ENCODE data around the gene CCNI.
"Not testable (repeated sequence)": the region's sequence is repeated elsewhere in the genome, so short reads cannot be mapped to it uniquely, and the experiment has no call there.

Gene CCNI

DNA sequence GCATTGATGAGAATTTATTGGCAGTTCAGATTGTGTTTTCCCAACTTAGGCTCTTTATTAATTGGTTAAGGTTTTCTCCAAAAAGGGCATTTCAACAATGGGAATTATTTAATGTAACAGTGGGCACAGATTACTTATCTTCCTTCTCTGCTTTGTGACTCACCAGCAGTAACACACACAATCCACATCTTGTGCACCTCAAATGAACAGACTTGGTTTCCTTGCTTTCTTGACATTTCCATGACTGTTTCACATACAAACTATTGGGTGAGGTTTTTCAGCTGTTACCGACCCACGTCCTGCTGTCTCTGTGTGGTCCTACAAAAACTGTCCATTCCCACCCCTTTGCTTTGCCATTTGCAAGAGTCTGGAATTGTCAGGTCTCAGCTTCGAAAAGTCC is 38.1 kb downstream of the CCNI start:
- no peak for FAIRE-seq

DNA sequence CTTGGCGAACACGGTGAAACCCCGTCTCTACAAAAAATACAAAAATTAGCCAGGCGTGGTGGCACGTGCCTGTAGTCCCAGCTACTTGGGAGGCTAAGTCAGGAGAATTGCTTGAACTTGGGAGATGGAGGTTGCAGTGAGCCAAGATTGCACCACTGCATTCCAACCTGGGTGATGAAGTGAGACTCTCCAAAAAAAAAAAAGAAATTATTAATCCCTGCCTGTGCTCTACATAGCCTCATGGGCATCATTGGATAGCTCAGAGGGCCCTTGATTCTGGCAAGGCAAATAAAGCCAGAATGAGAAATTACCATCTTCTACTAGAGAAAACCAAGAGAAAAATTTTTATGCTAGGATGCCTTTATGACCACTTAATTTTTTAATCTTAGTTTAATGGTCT is 38.6 kb downstream of the CCNI start:
- not testable (repeated sequence) for FAIRE-seq

GRCh38 chr4:77036206-77036605 is 39.6 kb downstream of the CCNI start:
- FAIRE-seq = no peak

DNA sequence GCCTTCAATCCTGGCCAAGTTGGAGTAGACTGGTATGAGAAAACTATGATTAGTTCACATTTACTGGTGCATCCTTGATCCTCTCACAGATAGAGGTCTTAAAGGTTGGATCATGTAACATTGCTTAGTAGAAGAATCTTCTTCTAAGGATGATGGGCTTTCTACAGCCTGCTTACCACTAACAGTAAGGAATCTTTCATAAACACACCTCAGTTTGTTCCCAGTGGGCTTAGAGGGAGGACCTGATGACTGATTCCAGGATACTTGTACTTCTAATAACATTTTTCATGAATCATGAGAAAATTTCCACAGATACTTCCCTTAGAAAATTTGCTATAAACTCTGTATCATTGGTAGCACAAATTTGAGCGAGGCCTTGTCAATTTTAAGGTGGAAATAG is 40.6 kb downstream of the CCNI start:
- FAIRE-seq = no peak

DNA sequence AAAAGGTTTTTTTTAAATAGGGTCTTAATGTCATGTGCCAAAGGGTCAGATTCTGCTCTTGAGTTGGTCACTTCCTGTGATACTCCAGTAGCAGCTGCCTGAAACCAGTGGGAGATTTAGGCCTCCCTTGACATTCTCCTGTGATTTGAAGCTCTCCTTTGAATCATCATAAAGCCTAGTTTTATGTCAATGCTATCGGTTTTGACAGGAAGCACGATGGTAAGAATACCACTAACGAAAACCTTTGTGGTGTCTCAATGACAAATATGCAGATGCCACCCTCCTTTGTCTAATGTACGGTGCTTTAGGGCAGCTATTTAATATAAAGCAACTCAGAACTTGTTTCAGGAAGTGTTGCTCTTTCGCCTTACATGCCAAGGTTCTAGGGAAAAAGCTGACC is 44.2 kb downstream of the CCNI start:
- no peak for FAIRE-seq

DNA sequence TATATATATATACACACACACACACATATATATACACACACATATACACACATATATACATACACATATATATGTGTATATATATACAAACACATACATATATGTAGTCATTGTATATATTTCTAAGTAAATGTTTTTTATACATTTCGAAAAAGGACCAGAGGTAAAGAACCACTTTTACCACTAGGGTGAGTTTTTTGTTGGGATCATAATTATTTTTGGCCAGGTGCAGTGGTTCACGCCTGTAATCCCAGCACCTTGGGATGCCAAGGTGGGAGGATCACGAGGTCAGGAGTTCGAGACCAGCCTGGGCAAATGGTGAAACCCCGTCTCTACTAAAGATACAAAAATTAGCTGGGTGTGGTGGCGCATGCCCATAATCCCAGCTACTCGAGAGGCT is 46.0 kb downstream of the CCNI start:
- not testable (repeated sequence) for FAIRE-seq

DNA sequence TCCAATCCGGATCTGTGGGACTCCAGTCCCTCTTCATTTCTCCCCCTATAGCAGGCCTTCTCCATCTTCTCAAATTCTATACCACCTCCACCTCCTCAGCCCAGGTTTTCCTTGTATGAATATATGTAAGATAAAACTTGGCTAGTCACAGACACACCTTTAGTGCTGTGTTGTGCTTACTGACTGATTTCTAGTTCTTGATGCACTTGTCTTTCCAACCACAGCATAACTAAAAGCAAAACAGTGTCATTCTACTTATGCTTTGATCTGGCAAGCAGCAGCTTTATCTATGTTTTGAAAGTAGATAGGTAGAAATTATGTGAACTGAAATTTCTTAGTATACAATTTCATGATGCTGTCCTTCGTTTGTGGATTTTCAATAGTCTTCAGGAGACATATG is 47.5 kb downstream of the CCNI start:
- FAIRE-seq = no peak

DNA sequence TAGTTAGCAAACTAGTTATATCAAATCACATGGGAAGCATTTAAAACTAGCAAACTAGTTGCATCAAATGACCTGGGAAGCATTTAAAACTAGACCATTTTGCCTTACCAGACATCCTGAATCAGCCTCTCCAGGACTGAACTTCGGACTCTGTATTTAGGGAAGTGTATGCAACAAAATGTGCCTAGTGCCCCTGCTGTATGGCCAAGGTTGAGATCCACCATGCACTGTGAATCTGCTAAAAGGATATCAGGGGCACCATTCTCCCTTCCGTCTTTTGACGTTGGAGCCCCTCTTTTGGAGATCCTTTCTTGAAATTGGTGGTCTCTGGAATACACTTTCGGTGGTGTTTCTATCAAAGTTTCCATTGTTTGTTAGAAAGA is 49.5 kb downstream of the CCNI start:
- no peak for FAIRE-seq

DNA sequence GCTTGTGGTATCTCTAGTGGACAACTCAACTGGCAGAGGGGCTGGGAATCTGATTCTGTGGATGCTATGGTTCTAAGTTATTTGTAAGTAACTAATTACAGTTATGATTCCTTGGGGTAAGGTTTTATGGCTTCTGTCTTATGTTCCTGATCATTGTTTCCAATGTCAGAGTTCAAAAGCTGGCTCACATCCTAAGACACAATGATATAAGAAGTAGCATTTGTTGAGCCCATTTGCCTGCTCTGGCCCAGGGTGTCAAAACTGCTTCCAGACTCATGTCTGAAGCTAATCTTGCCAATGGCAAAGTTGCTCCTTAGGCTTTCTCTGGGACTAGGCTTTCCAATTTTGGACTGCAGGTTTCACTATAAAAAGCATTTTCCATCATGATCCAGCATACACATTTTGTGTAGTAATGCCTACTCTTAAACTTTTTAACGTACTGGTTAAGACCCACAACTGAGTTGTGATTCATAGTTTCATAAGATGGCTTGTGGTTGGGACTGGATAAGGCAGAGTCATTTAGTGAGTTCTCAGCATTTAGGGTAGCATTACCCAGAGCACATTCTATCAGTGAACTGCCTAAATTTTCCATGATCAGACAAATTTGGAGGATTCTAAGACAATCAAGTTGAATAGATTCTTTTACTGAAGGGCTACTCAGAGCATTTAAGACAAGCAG is 50.0 kb downstream of the CCNI start:
- no peak for FAIRE-seq

- no peak for FAIRE-seq
Measured at GRCh38 chr4:77023920-77024319, 51.9 kb downstream of the CCNI start.

- FAIRE-seq = no peak
Measured at GRCh38 chr4:77022560-77023179, 53.1 kb downstream of the CCNI start.

GRCh38 chr4:77021614-77022089 is 54.1 kb downstream of the CCNI start:
- FAIRE-seq = no peak

GRCh38 chr4:77020017-77020416 is 55.8 kb downstream of the CCNI start:
- FAIRE-seq = no peak

GRCh38 chr4:77015390-77015789 is 60.4 kb downstream of the CCNI start:
- FAIRE-seq = no peak

- FAIRE-seq = no peak
Measured at GRCh38 chr4:77014256-77014655, 61.5 kb downstream of the CCNI start.

- FAIRE-seq = no peak
Measured at GRCh38 chr4:77012726-77013125, 63.1 kb downstream of the CCNI start.

DNA sequence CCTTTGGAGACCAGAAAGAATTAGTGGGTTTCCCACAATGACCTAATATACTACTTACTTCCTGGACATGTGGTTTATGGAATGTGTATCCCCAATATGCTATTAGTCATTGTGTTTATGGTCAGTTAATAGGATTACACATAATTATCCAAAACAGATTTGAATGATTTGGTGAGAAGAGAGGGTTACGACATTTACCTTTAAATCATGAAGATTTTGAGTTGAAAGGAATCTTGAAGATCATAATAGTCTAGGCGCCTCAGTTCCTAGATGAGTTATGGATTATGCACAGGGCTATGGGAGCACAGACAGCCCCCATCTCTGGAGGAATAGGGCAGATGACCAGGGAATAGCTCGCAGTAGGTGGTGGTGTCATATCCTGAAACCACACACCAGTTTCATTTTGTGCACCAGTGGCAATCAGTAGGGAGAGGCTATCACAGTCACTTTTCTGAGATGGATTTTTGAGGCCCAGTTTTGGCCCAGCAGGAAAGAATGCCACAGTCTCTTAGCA is 64.9 kb downstream of the CCNI start:
- FAIRE-seq = no peak

- no peak for FAIRE-seq
Measured at GRCh38 chr4:77009511-77010115, 66.2 kb downstream of the CCNI start.

DNA sequence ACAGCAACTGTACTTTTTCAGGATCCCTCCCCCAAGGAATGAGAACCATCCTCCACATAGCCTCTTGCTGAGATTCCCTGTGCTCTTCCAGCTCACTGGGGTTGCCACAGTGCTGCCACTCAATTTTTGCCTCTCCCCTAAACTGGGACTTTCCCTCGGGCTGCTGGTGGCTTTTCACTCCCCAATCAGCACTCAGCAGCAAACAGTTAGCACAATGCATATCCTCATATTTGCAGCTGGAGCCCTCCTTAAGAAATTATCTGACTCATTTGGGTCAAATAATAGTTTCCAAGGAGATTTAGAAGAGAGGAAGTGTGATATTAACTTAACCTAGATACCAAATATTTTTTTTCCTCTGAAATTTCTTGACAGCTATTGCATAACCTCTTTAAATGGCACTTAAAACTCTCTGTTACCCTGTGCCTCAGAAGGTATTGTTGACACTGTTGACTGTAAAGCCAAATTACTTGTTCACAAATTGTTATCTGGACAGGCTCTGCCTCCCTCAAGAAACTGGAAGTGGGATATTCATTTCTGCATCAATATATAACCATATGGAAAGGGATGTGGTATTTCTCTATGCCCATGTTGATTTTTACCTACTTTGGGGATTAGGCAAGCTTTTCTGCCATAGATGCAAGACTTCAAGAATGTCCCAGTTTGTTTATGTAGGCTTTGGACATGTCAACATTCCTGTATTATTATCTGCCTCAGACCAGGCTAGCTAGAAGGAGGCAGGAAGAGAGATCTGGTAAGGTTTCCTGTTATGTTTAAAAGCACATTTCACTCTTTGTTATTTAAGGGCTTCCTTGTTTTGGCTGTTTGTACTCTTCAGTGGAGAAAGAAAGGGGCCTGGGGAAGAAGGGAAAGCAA is 68.2 kb downstream of the CCNI start:
- no peak for FAIRE-seq

DNA sequence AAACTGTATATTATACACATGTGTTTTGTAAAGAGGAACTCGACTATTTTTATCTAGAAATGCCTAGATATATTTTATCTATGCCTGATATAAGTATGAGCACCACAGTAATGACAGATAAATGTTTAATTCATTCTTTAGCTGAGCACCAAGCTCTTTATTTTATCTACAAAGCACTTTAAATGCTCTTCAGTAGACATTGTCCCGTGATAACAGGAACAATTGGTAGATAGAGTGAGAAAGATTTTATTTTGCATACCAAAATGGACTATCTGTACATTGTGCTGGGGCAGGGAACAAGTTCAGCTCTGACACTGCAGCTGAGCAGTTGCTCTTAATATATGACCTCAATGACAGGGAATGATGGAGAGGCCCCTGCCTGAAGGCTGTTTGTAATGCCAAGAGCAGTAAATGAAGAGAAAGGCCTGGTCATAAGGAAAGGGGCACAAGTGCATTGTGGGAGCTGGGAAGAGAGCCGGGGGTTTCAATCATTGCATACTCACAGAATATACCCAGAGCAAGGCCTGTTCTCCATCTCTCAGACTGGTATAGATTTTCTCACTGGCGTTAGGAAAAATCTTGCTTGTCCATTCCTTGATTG is 68.9 kb downstream of the CCNI start:
- no peak for FAIRE-seq

DNA sequence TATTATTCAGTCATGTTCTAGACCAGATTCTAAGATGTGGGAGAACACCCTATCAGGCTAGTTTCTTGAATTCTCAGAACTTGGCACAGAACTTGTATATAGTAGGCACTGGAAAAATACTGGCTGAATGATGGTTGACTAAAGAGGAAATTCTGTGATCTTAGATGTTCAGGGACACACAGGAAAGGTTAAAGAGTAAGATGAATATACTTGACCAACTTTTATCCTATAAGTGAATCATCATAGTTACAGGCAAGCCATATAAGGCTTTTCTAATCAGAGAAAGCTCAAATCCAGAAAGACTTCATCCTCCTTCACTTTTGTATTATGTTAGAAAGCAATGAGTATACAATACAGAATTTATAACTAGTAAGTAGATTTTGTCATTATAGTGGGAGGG is 72.4 kb downstream of the CCNI start:
- FAIRE-seq = no peak

DNA sequence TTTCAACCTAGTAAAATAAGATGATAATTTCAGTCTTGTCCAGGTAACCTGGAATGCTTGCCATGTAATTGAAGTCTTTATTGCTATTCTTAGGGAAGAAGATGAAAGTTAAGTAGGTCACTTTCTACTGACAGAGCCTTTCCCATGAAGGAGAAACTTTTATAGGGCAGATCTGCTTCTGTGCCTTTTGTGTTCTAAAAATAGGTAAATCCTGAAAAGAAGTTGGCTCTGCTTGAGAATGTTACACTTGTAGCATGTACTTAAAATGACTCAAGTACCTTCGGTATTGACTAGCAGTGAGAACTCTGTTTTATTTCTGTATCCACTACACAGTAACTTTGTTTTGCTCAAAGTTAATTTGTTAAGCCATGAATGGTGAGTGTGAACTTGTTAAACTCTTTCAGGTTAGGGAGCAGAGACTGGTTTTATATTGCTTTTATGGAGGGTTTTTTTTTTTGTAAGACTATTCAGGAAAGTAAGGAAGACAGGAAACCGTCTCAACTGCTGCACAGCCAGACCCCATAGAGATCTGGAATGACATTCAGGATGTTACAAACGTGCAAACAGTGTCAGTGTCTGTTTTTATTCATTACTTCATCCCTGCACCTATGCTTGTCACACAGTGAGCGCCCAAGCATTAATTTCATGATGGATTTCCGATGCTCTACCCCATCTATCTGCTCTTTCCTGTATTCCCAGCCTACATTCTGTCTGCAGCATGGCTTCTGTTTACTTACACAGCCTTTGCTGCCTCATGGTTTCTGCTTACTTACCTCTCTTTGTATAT is 73.3 kb downstream of the CCNI start:
- FAIRE-seq = no peak
